HEK293 (cell line): Measurements from ENCODE around the gene GPR158.

Source experiments
- MYNN ChIP-seq: fragments of 450-650 bp; formaldehyde crosslinking; IDR thresholded peaks from 2 replicates; pipeline ENCODE4 v1.5.1; 2016; ENCODE audit warnings: missing biosample characterization, missing genetic modification characterization, borderline replicate concordance
- TCF7L2 ChIP-seq: IDR thresholded peaks from 2 replicates; pipeline ENCODE4 v1.6.1; 2011; ENCODE audit warnings: low read depth, mild to moderate bottlenecking, inconsistent platforms, low read length, moderate library complexity, borderline replicate concordance
- ZFP3 ChIP-seq: fragments of 450-650 bp; formaldehyde crosslinking; IDR thresholded peaks from 2 replicates; pipeline ENCODE4 v1.5.1; 2016; ENCODE audit warnings: low read depth, missing biosample characterization, missing genetic modification characterization
- ZNF274 ChIP-seq, 2 experiments: fragments of 200-500 bp in 1 of 2; fragments of 450-650 bp in 1 of 2; sonication (Bioruptor generic) in 1 of 2; formaldehyde crosslinking in 1 of 2; IDR thresholded peaks; 2 replicates each; pipeline versions ENCODE4 v1.5.1 to v1.6.1; 2014 to 2016; ENCODE audit warnings: borderline replicate concordance in 1 of 2, inconsistent platforms in 1 of 2, low read length in 1 of 2, missing biosample characterization in 1 of 2, missing genetic modification characterization in 1 of 2
- ZNF292 ChIP-seq: fragments of 450-650 bp; formaldehyde crosslinking; IDR thresholded peaks from 2 replicates; pipeline ENCODE4 v1.5.1; 2016; ENCODE audit warnings: low read depth, missing biosample characterization, missing genetic modification characterization, borderline replicate concordance
- ZSCAN23 ChIP-seq: fragments of 450-650 bp; formaldehyde crosslinking; IDR thresholded peaks from 2 replicates; pipeline ENCODE4 v1.5.1; 2016; ENCODE audit warnings: missing biosample characterization, missing genetic modification characterization
- TF ChIP-seq, protein P1 (sequence below): fragments of 450-650 bp; formaldehyde crosslinking; IDR thresholded peaks from 2 replicates; pipeline ENCODE4 v1.5.1; 2016; ENCODE audit warnings: missing biosample characterization, missing genetic modification characterization
- TF ChIP-seq, protein P2 (sequence below): fragments of 450-650 bp; formaldehyde crosslinking; IDR thresholded peaks from 2 replicates; pipeline ENCODE4 v1.5.1; 2016; ENCODE audit warnings: missing biosample characterization, missing genetic modification characterization
- TF ChIP-seq, protein P3 (sequence below): fragments of 450-650 bp; formaldehyde crosslinking; IDR thresholded peaks from 2 replicates; pipeline ENCODE4; 2016; ENCODE audit warnings: missing biosample characterization, missing genetic modification characterization

DNA sequence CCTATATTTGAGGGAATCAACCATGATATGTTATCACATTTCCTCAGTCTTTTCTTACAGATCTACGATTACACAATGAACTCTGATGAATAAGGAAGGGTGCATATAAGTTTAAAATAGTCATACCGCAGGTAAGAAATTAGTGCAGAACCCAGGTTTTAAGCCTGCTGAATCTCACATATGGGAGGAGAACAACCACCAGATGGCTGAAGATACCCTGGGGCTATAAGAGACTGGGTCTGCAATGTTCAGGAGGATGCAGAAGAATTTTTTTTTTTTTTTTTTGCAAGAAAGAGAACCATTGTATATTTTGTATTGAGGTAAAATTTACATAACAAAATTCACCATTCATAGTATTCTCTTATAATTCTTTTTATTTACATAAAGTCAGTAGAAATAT is 387.0 kb downstream of the GPR158 start:
- TF ChIP-seq ZSCAN23 (tag by site-specific recombination) (no peak), MYNN (tag by site-specific recombination) (no peak), TCF7L2 (no peak), ZFP3 (no peak), ZNF292 (tag by site-specific recombination) (no peak), ZNF274 (IDR thresholded peaks at IDR 0.05; ENCODE audit: low read length) (no peak), ZNF274 (tag by site-specific recombination; IDR thresholded peaks at IDR 0.05; ENCODE audit: borderline replicate concordance) (no peak)
- TF ChIP-seq, protein P1, sequence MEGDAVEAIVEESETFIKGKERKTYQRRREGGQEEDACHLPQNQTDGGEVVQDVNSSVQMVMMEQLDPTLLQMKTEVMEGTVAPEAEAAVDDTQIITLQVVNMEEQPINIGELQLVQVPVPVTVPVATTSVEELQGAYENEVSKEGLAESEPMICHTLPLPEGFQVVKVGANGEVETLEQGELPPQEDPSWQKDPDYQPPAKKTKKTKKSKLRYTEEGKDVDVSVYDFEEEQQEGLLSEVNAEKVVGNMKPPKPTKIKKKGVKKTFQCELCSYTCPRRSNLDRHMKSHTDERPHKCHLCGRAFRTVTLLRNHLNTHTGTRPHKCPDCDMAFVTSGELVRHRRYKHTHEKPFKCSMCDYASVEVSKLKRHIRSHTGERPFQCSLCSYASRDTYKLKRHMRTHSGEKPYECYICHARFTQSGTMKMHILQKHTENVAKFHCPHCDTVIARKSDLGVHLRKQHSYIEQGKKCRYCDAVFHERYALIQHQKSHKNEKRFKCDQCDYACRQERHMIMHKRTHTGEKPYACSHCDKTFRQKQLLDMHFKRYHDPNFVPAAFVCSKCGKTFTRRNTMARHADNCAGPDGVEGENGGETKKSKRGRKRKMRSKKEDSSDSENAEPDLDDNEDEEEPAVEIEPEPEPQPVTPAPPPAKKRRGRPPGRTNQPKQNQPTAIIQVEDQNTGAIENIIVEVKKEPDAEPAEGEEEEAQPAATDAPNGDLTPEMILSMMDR (tag by site-specific recombination): no peak
- TF ChIP-seq, protein P2, sequence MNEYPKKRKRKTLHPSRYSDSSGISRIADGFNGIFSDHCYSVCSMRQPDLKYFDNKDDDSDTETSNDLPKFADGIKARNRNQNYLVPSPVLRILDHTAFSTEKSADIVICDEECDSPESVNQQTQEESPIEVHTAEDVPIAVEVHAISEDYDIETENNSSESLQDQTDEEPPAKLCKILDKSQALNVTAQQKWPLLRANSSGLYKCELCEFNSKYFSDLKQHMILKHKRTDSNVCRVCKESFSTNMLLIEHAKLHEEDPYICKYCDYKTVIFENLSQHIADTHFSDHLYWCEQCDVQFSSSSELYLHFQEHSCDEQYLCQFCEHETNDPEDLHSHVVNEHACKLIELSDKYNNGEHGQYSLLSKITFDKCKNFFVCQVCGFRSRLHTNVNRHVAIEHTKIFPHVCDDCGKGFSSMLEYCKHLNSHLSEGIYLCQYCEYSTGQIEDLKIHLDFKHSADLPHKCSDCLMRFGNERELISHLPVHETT (tag by site-specific recombination): no peak
- TF ChIP-seq, protein P3, sequence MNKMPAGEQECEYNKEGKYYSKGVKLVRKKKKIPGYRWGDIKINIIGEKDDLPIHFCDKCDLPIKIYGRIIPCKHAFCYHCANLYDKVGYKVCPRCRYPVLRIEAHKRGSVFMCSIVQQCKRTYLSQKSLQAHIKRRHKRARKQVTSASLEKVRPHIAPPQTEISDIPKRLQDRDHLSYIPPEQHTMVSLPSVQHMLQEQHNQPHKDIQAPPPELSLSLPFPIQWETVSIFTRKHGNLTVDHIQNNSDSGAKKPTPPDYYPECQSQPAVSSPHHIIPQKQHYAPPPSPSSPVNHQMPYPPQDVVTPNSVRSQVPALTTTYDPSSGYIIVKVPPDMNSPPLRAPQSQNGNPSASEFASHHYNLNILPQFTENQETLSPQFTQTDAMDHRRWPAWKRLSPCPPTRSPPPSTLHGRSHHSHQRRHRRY (tag by site-specific recombination): no peak
